GM18873 (cell line): ENCODE data around the gene SLC6A9.

ENCODE experiments used
- ATAC-seq: cut with Tn5 transposase; IDR thresholded peaks from one replicate; pipeline ENCODE4 v1.9.1; 2021; ENCODE audit warnings: mild to moderate bottlenecking, moderate library complexity, moderate number of reproducible peaks; ENCODE audit not compliant: unreplicated experiment, low FRiP score

The SLC6A9 gene

DNA sequence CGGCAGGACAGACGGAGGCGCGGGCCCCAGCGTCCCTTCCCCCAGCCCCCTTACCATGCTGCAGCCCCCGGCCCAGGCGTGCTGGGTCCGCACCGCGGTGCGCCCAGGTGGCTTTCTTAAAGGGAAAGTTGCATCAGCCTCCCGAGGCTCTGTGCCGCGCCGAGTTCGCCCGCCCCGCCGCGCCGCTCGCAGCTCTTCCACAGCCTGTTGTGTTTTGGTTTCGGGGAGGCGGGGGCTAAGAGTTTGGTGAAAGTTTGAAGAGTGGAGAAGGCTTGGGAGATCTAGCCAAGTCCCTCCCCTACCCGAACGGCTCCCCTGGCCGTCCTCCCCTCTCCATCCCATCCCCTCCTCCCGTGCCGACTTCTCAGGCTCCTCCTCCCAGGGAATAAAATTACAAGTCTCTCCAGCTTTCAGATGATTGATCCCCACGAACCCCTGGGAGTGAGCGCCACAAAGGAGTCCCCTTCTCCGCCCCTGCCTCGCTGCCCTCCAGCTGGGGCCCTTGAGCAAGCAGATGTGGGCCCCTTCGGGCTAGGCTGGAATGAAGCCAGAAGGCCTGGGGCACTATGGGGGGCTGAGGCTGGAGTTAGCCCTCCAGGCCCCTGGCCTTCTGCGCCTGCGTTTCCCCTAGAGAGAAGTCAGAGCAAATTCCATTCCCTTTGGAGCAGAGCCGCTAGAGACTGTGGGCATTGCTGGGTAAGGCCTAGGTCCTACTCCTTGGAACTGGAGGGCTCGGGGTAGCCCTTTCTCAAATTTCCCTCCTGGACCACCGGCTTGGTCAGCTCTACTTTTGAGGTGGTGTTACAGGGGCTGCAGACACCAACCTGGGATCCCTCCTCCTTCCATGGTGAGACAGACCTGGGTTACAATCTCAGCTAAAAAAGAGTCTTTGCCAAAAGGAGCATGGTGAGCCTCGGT lies at the start of gene SLC6A9:
Gene SLC6A9 (minus strand): TSS at position 211 of the 918 bp plus-strand sequence. CDS start 7,185 bp downstream, outside the sequence.
- no peak for ATAC-seq

DNA sequence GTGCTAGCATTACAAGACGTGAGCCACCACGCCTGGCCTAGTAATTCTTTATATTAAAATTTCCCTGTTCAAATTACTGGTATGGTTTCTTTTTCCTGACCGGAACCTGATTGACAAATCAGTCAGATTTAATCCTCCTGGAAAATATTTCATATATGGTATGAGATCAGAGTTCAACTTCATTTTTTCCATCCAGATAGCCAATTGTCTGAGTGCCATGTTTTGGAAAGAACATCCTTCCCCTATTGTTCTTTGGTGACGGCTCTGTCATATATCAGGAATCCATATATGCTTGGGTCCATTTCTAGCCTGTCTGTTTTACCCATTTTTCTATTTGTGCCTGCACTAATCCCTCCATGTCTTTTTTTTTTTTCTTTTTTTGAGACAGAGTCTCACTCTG lies 48.3 kb upstream of the SLC6A9 start:
- ATAC-seq, result no peak

DNA sequence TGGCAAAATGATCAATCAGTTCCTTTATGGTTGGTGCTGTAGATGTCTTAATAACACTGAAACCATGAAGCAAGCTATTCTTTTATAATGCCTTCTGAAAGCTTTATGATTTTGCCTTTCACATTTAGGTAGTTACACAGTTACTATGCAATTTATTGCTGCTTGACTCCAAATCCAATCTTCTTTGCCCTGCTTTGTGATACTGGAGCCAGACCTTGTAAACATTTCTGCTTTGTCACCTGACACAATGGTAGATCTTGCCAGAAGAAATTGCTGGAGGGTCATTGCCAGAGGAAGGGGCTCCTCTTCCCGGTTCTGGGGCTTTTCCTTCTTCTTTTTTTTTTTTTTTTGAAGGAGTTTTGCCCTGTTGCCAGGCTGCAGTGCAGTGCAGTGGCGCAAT lies 46.8 kb upstream of the SLC6A9 start:
- ATAC-seq, result no peak

DNA sequence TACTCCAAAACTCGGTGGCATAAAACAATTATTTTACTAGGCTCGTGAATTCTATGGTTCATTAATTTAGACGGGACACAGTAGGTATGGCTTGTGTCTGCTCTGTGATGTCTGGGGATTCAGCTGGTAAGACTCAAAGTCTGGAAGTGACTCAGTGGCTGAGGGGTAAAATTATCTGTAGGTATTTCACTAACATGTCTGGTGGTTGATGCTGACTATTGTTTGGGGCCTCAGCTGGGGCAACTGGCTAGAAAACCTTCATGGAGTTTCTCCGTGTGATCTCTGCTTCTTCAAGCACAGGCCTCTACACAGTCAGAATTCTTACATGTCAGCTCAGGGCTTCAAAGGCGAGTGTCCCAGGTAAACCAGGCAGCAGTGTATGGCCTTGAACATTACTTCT lies 46.2 kb upstream of the SLC6A9 start:
- no peak for ATAC-seq

DNA sequence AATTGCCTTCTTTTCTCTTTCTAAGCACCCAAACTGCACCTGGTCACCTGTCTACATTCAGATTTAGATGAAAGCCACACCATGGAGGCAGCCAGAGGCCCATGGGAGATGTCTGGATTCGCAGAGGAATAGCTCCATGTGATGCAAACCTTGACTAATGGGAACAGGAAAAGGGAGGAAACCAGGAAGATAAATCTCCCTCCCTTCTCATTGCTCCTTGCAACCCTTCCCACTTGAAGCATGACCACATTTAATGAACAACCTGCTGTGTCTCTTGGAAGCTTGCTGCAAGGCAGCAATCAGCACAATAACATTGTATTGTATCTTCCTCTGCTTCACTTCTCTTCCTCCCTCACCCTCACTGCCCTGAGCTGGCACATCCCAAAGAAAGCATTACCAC lies 44.8 kb upstream of the SLC6A9 start:
- ATAC-seq, result no peak

DNA sequence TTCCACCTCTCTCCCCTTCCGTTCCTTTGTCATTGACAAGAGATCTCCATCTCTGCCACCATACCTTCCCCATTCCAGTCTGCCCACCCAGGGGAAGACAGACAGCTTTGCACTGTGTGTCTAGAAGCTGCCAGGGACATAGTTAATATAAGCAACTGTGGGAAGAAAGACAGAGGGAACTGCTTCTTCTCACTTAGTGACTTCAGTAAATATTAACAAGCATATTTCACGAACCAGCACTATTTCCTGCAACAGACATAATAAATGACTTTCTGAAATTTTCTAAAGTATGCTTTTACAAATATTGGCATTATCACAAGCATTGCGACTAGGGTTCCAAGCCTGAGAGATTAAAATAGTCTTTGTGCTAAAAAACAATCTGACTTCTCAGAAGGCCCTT lies 43.2 kb upstream of the SLC6A9 start:
- ATAC-seq, result no peak

DNA sequence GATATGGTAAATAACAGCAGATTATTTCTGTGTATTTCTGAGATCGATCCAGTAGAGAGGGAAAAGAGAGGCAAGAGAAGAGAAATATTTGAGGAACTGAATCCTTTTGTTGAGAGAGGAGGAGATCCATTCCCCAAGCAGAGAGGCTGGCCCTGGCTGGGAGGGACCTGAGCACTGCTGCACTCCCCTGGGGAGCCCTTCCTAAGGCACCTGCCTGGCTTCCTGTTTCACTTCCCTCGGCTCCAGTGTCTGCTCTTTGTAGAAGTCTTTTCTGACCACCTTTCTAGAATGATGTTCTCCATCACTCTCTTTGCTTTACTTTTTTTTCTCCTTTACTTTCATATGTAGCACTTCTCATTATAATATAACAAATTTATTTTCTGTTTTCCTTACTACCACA lies 42.3 kb upstream of the SLC6A9 start:
- no peak for ATAC-seq

DNA sequence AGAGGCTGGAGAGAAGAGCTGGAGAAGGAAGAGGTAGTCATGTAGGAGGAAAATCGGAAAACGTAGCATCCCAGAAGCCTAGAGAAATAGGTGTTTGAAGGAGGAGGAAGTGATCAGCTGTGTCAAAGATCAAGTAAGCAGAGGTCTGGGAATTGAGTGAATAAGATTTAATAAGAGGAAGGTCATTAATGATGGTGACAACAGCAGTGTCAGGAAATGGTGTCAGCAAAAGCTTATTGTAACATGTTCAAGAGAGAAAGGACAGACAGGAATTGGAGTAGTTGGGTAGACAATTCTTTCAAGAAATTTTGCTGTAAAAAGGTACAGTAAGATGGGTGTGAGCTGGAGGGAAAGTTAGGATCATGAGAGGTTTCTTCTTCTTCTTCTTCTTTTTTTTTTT lies 41.6 kb upstream of the SLC6A9 start:
- ATAC-seq, result no peak

DNA sequence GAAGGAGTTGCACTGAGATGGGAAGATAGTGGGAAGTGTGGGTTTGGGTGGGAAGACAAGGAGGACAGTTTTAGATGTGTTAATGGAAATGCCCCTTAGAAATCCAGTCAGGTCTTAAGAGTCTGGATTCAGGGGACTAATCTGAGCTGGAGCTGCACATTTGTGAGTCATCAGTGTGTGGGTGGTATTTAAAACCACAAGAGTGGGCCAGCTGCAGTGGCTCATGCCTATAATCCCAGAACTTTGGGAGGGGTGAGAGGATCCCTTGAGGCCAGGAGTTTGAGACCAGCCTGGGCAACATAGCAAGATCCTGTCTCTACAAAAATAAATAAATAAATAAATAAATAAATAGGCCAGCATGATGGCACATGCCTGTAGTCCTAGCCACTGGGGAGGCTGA lies 40.9 kb upstream of the SLC6A9 start:
- no peak for ATAC-seq

DNA sequence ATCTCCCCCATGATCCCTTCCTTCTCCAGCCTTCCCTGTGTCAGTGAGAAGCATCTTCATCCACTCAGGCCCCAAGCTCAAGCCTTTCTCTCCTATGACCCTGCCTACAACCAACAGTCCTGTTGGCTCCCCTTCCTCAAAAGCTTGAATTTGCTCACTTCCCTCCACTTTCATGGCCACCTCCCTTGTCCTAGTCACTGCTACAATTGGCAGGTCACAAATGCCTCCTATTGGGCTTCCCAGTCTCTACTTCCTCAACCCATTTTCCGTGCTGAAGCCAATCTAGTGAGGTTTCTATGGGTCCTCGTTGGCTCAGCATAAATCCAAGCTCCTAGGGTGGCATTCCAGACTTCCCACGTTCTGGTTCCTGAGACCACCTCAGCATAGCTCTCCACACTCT lies 40.2 kb upstream of the SLC6A9 start:
- ATAC-seq, result no peak

DNA sequence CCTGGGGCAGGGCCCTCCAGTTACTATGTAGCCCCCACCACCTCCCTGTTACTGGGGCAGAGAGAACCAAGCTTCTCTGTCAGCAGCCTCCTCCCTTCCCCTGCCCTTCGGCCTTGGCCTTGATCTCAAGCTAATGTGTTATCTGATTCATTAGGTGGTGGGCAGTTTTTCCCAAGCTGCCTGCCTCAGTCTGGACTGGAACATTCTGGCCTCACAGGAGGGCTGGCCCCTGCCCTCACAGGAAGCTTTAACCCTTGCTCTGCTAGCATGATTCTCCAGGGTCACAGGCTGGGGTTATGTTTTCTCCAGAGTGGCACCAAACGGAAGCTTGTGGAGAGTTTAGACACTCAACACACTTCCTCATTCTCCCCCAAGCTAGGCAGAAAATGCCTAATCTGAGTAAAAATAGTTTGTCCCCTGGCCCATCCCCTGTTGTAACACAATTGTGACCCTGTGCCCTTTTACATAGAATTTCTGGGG lies 37.2 kb upstream of the SLC6A9 start:
- ATAC-seq, result no peak

DNA sequence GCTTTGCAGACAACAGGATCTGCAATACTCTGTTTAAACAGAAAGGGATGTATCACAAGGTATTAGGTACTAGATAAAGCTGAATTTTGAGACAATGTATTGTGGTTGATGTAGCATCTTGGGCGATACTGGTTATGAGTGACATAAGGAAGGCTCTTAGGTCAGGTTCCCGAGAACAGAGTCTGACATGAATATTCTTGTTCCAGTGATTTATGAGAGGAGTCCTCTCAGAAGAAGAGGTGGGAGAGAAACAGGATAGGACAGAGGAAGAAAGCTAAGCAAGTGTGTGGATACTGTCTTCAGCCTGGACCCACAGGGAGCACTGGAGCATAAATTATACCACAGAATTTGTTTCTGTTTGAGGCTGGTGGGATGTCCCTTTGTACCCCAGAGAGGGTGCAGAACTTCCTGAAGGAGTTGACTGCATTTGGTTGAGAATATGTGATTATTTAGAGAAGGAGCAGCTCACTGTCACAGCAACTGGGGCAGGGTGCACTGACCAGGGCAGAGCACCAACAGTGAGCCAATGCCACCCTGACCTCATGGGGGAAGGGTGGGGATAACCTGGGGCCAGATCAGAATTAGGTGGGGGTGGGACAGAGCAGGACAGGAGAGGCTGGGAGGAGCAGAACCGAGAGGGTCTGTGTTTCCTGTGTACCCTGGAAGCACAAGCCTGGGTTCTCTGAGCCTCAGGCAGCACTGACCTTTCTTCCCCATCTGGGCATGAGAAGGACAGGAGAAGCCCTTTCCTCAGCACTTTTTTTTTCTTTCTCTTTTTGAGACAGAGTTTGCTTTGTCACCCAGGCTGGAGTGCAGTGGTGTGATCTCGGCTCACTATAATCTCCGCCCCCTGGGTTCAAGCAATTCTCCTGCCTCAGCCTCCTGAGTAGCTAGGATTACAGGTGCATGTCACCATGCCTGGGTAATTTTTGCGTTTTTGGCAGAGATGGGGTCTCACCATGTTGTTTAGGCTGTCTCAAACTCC lies 36.3 kb upstream of the SLC6A9 start:
- ATAC-seq, result no peak

DNA sequence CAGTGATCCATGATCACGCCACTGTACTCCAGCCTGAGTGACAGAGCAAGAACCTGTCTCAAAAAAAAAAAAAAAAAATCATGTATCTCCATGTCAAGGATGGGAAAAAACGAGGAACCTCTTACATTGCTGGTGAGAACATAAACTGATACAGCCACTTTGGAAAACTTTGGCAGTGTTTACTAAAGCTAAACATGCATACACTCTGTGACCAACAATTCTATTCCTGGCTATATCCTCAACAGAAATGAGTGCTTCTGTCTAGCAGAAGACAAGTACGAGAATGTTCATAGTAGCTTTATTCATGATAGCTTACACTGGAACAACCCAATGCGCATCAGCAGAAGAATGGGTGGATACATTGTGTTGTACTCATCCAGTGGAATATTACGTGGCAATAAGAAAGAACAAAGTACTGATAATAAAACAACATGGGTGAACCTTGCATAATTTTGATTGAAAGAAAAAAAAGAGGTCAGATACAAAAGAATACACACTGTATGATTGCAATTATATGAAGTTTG lies 31.5 kb upstream of the SLC6A9 start:
- ATAC-seq, result no peak

DNA sequence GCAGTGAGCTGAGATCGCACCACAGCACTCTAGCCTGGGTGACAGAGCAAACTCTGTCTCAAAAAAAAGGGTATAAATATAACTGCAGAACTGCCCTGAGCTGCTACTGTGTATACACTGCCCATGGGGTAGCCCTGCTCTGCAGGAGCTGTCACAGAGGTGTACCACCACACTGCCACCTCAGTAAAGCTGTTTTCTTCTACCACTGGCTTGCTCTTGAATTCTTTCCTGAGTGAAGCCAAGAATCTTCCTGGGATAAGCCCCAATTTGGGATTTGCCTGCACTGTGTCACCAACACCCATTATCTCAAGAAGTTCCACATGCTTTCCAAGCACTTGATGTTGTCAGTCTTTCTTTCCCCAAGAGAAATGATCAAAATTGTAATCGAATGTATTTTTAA lies 30.6 kb upstream of the SLC6A9 start:
- ATAC-seq, result no peak

DNA sequence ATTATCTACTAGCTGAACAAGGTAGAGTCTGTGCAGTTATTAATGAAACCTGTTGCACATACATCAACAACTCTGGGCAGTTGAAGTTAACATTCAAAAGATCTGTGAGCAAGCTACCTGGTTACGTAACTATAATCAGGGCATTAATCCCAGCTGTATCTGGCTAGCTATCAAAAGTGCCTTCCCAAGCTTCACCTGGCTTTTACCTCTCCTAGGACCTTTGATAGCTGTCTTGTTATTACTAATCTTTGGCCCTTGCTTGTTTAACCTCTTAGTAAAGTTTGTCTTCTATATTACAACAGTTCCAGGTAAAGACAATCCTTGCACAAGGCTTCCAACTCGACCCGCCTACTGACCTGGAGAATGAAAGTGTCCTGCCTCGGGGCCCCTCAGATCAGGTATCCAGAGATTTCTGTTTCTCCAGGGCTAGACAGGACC lies 29.6 kb upstream of the SLC6A9 start:
- no peak for ATAC-seq

DNA sequence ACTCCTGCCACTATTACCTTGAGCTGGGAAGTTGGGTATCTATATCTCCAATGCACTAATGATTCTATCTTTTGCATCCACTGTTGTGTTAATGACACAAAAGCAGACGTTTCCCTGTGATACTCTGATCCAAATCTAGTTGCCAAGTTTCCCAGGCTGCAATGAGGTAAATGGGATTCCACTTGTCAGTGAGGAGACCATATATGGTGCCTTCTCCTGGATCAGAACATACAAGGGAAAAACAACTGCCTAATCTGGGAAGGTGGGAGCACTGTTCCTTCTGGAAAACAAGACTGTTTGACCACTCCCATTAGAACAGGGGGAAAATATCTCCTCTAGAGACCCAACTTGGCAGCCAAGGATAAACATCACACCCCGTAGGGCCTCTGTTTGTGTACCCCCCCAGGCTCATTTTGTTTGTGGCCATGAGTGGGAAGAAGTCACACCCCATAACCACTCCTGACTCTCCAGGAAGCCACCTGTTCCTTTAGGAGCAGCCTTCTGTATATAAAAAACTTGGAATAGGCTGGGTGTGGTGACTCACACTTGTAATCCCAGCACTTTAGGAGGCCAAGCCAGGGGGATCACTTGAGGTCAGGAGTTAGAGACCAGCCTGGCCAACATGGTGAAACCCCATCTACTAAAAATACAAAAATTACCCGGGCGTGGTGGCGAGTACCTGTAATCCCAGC lies 28.5 kb upstream of the SLC6A9 start:
- ATAC-seq, result no peak

DNA sequence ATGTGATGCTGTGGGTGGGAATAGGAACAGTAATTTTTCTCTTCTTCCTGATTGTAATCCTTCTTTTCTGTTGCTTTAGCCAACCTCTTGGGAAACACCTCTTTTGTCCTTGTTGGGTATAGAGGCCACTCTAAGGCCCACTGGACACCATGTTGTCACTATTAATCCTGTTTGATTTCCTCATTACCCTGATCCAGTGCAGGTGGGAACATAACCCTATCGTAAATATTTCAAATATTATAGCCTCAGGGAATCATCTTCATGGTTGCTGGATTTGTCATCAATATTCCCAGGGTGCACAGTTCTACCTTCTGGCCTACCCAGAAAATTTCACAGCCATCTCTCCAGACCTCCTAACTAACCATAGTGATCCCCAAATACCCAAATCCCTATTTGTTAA lies 27.9 kb upstream of the SLC6A9 start:
- ATAC-seq, result no peak

DNA sequence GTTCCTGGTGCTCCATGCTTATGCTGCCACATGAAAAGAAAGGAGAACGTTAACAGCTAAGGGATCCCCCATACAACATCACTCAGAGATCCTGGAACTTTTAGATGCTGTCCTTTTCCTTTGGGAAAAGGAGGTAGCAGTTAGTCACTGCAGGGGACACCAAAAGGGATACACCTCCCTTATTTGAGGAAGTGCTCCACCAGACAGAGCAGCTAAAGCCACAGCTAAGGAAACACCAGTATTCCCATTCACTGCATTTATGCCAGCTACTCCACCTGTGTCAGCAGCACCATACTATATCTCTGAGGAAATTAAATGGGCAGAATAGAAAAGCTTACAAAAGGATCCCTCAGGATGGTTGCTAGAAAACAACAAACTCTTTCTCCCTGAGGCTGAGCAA lies 26.0 kb upstream of the SLC6A9 start:
- ATAC-seq, result no peak

DNA sequence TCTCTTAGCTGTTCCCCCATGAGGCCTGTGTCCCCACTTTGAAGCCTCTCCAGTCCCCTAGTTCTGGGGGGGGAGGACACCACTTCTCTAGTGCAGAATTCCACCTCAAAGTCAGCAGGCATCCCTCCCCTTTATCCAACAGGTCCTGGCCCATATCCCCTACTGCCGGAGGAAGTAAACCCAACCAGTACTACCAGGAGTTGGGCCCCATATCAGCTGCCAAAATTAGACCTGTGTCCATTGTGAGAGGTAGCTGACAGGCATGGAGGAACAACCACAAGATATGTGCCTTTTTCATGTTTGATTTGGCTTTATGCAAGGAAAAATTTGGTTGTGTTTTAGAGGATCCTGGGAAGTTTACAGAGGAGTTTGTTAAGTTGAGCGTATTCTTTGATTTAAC lies 22.1 kb upstream of the SLC6A9 start:
- ATAC-seq, result no peak

DNA sequence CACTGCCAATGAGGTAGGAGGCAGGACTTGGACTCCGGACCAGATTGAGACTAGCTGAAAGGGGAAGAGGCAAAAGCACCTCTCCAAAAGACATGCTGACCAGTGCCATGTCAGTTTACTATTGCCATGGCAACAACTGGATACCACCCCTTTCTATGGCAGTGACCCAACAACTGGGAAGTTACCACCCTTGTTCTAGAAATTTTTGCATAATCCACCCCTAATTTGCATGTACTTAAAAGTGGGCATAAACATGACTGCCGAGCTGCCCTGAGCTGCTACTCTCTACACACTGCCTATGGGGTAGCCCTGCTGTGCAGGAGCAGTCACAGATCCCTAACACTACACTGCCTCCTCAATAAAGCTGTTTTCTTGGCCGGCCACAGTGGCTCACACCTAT lies 19.0 kb upstream of the SLC6A9 start:
- ATAC-seq, result no peak
